ENCODE measurements around the gene MRC1.

MRC1 gene

GRCh38 chr10:17808971-17809841, at the start of gene MRC1:
MRC1 (plus strand) TSS chr10:17809348; CDS start chr10:17809466, 118 bp downstream.
- no peak for DNase-seq

- DNase-seq, result no peak
Measured at GRCh38 chr10:17764142-17764541, 45.0 kb upstream of the MRC1 start.

- DNase-seq, result no peak
Measured at GRCh38 chr10:17765602-17766001, 43.5 kb upstream of the MRC1 start.

- no peak for DNase-seq
Measured at GRCh38 chr10:17766731-17767130, 42.4 kb upstream of the MRC1 start.

- no peak for DNase-seq
Measured at GRCh38 chr10:17768496-17768895, 40.7 kb upstream of the MRC1 start.

- no peak for DNase-seq
Measured at GRCh38 chr10:17768957-17769356, 40.2 kb upstream of the MRC1 start.

- DNase-seq, result no peak
Measured at GRCh38 chr10:17771017-17771416, 38.1 kb upstream of the MRC1 start.

- no peak for DNase-seq
Measured at GRCh38 chr10:17779784-17780183, 29.4 kb upstream of the MRC1 start.

- no peak for DNase-seq
Measured at GRCh38 chr10:17780727-17781126, 28.4 kb upstream of the MRC1 start.

- DNase-seq, result no peak
Measured at GRCh38 chr10:17781856-17782255, 27.3 kb upstream of the MRC1 start.

GRCh38 chr10:17782921-17783665, 26.1 kb upstream of the MRC1 start:
- DNase-seq, result no peak

GRCh38 chr10:17783751-17784150, 25.4 kb upstream of the MRC1 start:
- no peak for DNase-seq

GRCh38 chr10:17784688-17785087, 24.5 kb upstream of the MRC1 start:
- no peak for DNase-seq

GRCh38 chr10:17785276-17785930, 23.7 kb upstream of the MRC1 start:
- no peak for DNase-seq

GRCh38 chr10:17787087-17787961, 21.8 kb upstream of the MRC1 start:
- no peak for DNase-seq

- no peak for DNase-seq
Measured at GRCh38 chr10:17788646-17789045, 20.5 kb upstream of the MRC1 start.

- DNase-seq, result no peak
Measured at GRCh38 chr10:17789396-17789795, 19.8 kb upstream of the MRC1 start.

GRCh38 chr10:17790651-17791050, 18.5 kb upstream of the MRC1 start:
- DNase-seq, result no peak

- no peak for DNase-seq
Measured at GRCh38 chr10:17792991-17793390, 16.2 kb upstream of the MRC1 start.

GRCh38 chr10:17793823-17794644, 15.1 kb upstream of the MRC1 start:
- DNase-seq, result no peak

GRCh38 chr10:17795083-17795482, 14.1 kb upstream of the MRC1 start:
- no peak for DNase-seq

Measured in activated naive CD4-positive, alpha-beta T cell treated with anti-CD3 and anti-CD28 coated beads, Interleukin-2, amount 50 U/mL, for 16 hours (primary cell).